ENCODE results near the gene GPD2. TPM values are rescaled to one million over a fixed set of nuclear protein-coding genes. Genes with fewer than 3 reads are reported as not detected.
"Not testable (repeated sequence)": the region's sequence is repeated elsewhere in the genome, so short reads cannot be mapped to it uniquely, and the experiment has no call there.

Gene GPD2
- total RNA-seq, 1 experiment from 2014 or later: 58.3 TPM

DNA sequence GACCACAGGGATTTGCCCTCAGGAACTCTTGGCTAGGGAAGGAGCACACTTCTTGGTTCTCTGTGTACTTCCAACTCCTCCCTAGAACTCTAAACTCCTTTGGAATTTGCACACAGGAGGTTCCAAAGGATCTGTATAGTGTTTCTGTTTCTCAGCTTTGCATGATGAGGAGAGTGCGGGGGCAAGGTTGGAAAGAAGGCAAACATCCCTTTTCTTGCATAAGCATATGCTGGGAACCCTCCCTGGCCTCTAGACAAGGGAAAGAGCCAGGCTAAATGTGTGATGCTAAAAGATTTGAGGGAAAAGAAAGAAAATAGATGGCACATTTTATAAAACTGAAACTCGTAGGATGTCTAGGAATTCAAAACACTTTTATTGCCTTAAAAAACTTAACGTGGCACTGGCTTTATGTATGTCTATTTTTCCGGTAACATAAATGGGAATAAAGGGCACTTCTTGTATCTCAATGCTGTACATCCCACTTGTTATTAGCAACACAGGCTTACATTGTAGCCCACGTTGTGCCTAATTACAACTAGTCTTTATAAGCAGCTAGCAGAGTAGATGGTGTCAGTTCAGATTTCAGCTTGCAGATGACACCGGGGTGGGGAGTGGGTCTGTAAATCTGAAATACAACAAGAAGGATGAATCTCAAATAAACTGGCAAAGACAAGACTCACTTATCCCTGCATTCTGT lies 165.8 kb downstream of the GPD2 start:
- CTCF ChIA-PET: no interaction called here
- Mint-ChIP-seq H3K9me3 (ENCODE audit: unreplicated experiment) (no peaks in the 10 kb centered on the region), H3K4me3 (ENCODE audit: unreplicated experiment) (no peak overlapping the region), H3K36me3 (ENCODE audit: insufficient read depth, unreplicated experiment) (peaks cover 6% of the 10 kb centered on the region), H3K27ac (ENCODE audit: unreplicated experiment) (no peak overlapping the region), H3K4me1 (ENCODE audit: low read depth, unreplicated experiment) (no peaks in the 10 kb centered on the region), H3K27me3 (ENCODE audit: insufficient read depth, unreplicated experiment) (peaks cover 3% of the 10 kb centered on the region)
- BruUV-seq (replicated peaks): no TSS peak
- intact Hi-C loops (cut with micrococcal nuclease; ENCODE audit: unreplicated experiment): no loop called here
- POLR2A ChIA-PET: no interaction called here
- Histone ChIP-seq H3K36me3 (ENCODE audit: control insufficient read depth, insufficient read depth, low read length) (no peaks in the 10 kb centered on the region), H3K9me3 (no peaks in the 10 kb centered on the region), H3K27me3 (replicated peaks; ENCODE audit: control insufficient read depth, insufficient read depth, low read length) (no peaks in the 10 kb centered on the region), H3K4me1 (no peaks in the 10 kb centered on the region), H3K4me3 (ENCODE audit: low read depth, low read length) (no peak overlapping the region)
- no peak for DNase-seq
- no peak for TF ChIP-seq CTCF (IDR thresholded peaks at IDR 0.05; ENCODE audit: insufficient read depth in 1 of 2, low read depth in 1 of 2, low read length in 1 of 2, severe bottlenecking in 1 of 2, unreplicated experiment in 1 of 2)

GRCh38 chr2:156602552-156602933 lies 166.4 kb downstream of the GPD2 start:
- no peak for DNase-seq
- POLR2A ChIA-PET: no interaction called here
- CTCF ChIA-PET: no interaction called here

GRCh38 chr2:156615836-156616322 lies 179.7 kb downstream of the GPD2 start:
- peaks cover 3% of the 10 kb centered on the region for H3K27me3 Mint-ChIP-seq (ENCODE audit: insufficient read depth, unreplicated experiment)
- BruUV-seq (replicated peaks): no TSS peak
- CTCF ChIA-PET: no interaction called here

More at GRCh38 chr2:156602552-156602933, 166.4 kb downstream of the GPD2 start:
- H3K36me3 ChIP-seq (ENCODE audit: control insufficient read depth, insufficient read depth, low read length): no peaks in the 10 kb centered on the region
- intact Hi-C loops (cut with micrococcal nuclease; ENCODE audit: unreplicated experiment): no loop called here
- H3K36me3 Mint-ChIP-seq (ENCODE audit: insufficient read depth, unreplicated experiment): peaks cover 6% of the 10 kb centered on the region
- BruUV-seq (replicated peaks): no TSS peak
- H3K27me3 ChIP-seq (replicated peaks; ENCODE audit: control insufficient read depth, insufficient read depth, low read length): no peaks in the 10 kb centered on the region
- no peak overlapping the region for H3K27ac Mint-ChIP-seq (ENCODE audit: unreplicated experiment)
- H3K4me3 Mint-ChIP-seq (ENCODE audit: unreplicated experiment): no peak overlapping the region
- H3K4me1 ChIP-seq: no peaks in the 10 kb centered on the region
- no peaks in the 10 kb centered on the region for H3K4me1 Mint-ChIP-seq (ENCODE audit: low read depth, unreplicated experiment)
- no peak overlapping the region for H3K4me3 ChIP-seq (ENCODE audit: low read depth, low read length)
- H3K9me3 Mint-ChIP-seq (ENCODE audit: unreplicated experiment): no peaks in the 10 kb centered on the region
- peaks cover 3% of the 10 kb centered on the region for H3K27me3 Mint-ChIP-seq (ENCODE audit: insufficient read depth, unreplicated experiment)
- no peak for TF ChIP-seq CTCF (IDR thresholded peaks at IDR 0.05; ENCODE audit: insufficient read depth in 1 of 2, low read depth in 1 of 2, low read length in 1 of 2, severe bottlenecking in 1 of 2, unreplicated experiment in 1 of 2)
- no peaks in the 10 kb centered on the region for H3K9me3 ChIP-seq

GRCh38 chr2:156618071-156618470 lies 181.9 kb downstream of the GPD2 start:
- H3K4me3 Mint-ChIP-seq (ENCODE audit: unreplicated experiment); H3K36me3 ChIP-seq (ENCODE audit: control insufficient read depth, insufficient read depth, low read length); H3K27ac Mint-ChIP-seq (ENCODE audit: unreplicated experiment); H3K4me1 ChIP-seq; H3K27me3 ChIP-seq (replicated peaks; ENCODE audit: control insufficient read depth, insufficient read depth, low read length); POLR2A ChIA-PET; H3K36me3 Mint-ChIP-seq (ENCODE audit: insufficient read depth, unreplicated experiment); CTCF ChIA-PET; intact Hi-C loops (cut with micrococcal nuclease; ENCODE audit: unreplicated experiment); H3K9me3 Mint-ChIP-seq (ENCODE audit: unreplicated experiment); H3K9me3 ChIP-seq; H3K4me3 ChIP-seq (ENCODE audit: low read depth, low read length); DNase-seq; BruUV-seq (replicated peaks); H3K4me1 Mint-ChIP-seq (ENCODE audit: low read depth, unreplicated experiment): not testable (repeated sequence)
- H3K27me3 Mint-ChIP-seq (ENCODE audit: insufficient read depth, unreplicated experiment): peaks cover 13% of the 10 kb centered on the region

More at GRCh38 chr2:156615836-156616322, 179.7 kb downstream of the GPD2 start:
- Mint-ChIP-seq H3K27ac (ENCODE audit: unreplicated experiment) (no peak overlapping the region), H3K9me3 (ENCODE audit: unreplicated experiment) (no peaks in the 10 kb centered on the region), H3K36me3 (ENCODE audit: insufficient read depth, unreplicated experiment) (no peaks in the 10 kb centered on the region), H3K4me3 (ENCODE audit: unreplicated experiment) (no peak overlapping the region), H3K4me1 (ENCODE audit: low read depth, unreplicated experiment) (no peaks in the 10 kb centered on the region)
- Histone ChIP-seq H3K36me3 (ENCODE audit: control insufficient read depth, insufficient read depth, low read length) (no peaks in the 10 kb centered on the region), H3K27me3 (replicated peaks; ENCODE audit: control insufficient read depth, insufficient read depth, low read length) (no peaks in the 10 kb centered on the region), H3K4me3 (ENCODE audit: low read depth, low read length) (no peak overlapping the region), H3K9me3 (no peaks in the 10 kb centered on the region), H3K4me1 (no peaks in the 10 kb centered on the region)
- DNase-seq: no peak
- no peak for TF ChIP-seq CTCF (IDR thresholded peaks at IDR 0.05; ENCODE audit: insufficient read depth in 1 of 2, low read depth in 1 of 2, low read length in 1 of 2, severe bottlenecking in 1 of 2, unreplicated experiment in 1 of 2)
- intact Hi-C loops (cut with micrococcal nuclease; ENCODE audit: unreplicated experiment): no loop called here
- POLR2A ChIA-PET: no interaction called here

Data from Caco-2 (cell line).